ENCODE results near the gene MAP3K2. TPM values are rescaled to one million over a fixed set of nuclear protein-coding genes. Genes with fewer than 3 reads are reported as not detected.

The MAP3K2 gene
- polyA plus RNA-seq, 1 donor from 2014 or later, result 37.0 TPM

- H3K4me3 ChIP-seq (ENCODE audit: low read length), result peak overlapping the region; percentile 59
- H3K79me2 ChIP-seq (replicated peaks; ENCODE audit: insufficient read depth, low read length), result no peaks in the 10 kb centered on the region
- H3K27me3 ChIP-seq (ENCODE audit: insufficient read depth, low read depth, low read length), result peaks cover 21% of the 10 kb centered on the region
- no peak overlapping the region for H3K4me2 ChIP-seq (ENCODE audit: low read length)
- TF ChIP-seq CTCF (IDR thresholded peaks at IDR 0.05; ENCODE audit: poor library complexity, severe bottlenecking), result peak; percentile 70
- no peak for TF ChIP-seq TAF1 (IDR thresholded peaks at IDR 0.05; ENCODE audit: low read depth)
- TF ChIP-seq RAD21 (conservative IDR thresholded peaks at IDR 0.05), result peak; percentile 38
- TF ChIP-seq EZH2 (IDR thresholded peaks at IDR 0.05; ENCODE audit: borderline replicate concordance, insufficient read depth, low read length, poor library complexity, severe bottlenecking), result no peak
- peak; percentile 51 for TF ChIP-seq SMC3 (conservative IDR thresholded peaks at IDR 0.05; ENCODE audit: poor library complexity)
- H4K20me1 ChIP-seq (ENCODE audit: insufficient read depth), result no peaks in the 10 kb centered on the region
- no peak overlapping the region for H2AFZ ChIP-seq (ENCODE audit: low read depth, low read length)
- no peaks in the 10 kb centered on the region for H3K36me3 ChIP-seq (ENCODE audit: insufficient read depth, low read length)
- H3F3A ChIP-seq (ENCODE audit: insufficient read depth, low read length, poor library complexity, severe bottlenecking), result no peaks in the 10 kb centered on the region
- H3K27ac ChIP-seq (ENCODE audit: low read length), result no peak overlapping the region
- no peaks in the 10 kb centered on the region for H3K9me2 ChIP-seq (ENCODE audit: insufficient read depth, low read length)
- H3K9me3 ChIP-seq (ENCODE audit: low read length), result no peaks in the 10 kb centered on the region
- H3K9ac ChIP-seq (ENCODE audit: low read length), result no peak overlapping the region
These were observed 28.1 kb upstream of the MAP3K2 start for GRCh38 chr2:127415593-127416505.

- Histone ChIP-seq H3K4me3 (ENCODE audit: low read length) (no peak overlapping the region), H3K27ac (ENCODE audit: low read length) (no peak overlapping the region), H3K9ac (ENCODE audit: low read length) (no peak overlapping the region), H3K27me3 (ENCODE audit: insufficient read depth, low read depth, low read length) (peaks cover 21% of the 10 kb centered on the region), H3K4me2 (ENCODE audit: low read length) (no peak overlapping the region), H3K36me3 (ENCODE audit: insufficient read depth, low read length) (no peaks in the 10 kb centered on the region), H2AFZ (ENCODE audit: low read depth, low read length) (no peak overlapping the region), H3F3A (ENCODE audit: insufficient read depth, low read length, poor library complexity, severe bottlenecking) (no peaks in the 10 kb centered on the region), H3K79me2 (replicated peaks; ENCODE audit: insufficient read depth, low read length) (no peaks in the 10 kb centered on the region), H3K9me3 (ENCODE audit: low read length) (no peaks in the 10 kb centered on the region), H3K9me2 (ENCODE audit: insufficient read depth, low read length) (no peaks in the 10 kb centered on the region), H4K20me1 (ENCODE audit: insufficient read depth) (no peaks in the 10 kb centered on the region)
- no peak for TF ChIP-seq EP300 (conservative IDR thresholded peaks at IDR 0.05; ENCODE audit: poor library complexity, severe bottlenecking)
- TF ChIP-seq CTCF (IDR thresholded peaks at IDR 0.05; ENCODE audit: poor library complexity, severe bottlenecking), result no peak
- TF ChIP-seq RAD21 (conservative IDR thresholded peaks at IDR 0.05), result no peak
- no peak for TF ChIP-seq MXI1 (conservative IDR thresholded peaks at IDR 0.05; ENCODE audit: poor library complexity, severe bottlenecking)
- TF ChIP-seq POLR2AphosphoS5 (IDR thresholded peaks at IDR 0.05), result no peak
- no peak for TF ChIP-seq TAF1 (IDR thresholded peaks at IDR 0.05; ENCODE audit: low read depth)
- TF ChIP-seq REST (IDR thresholded peaks at IDR 0.05; ENCODE audit: borderline replicate concordance), result no peak
- TF ChIP-seq EZH2 (IDR thresholded peaks at IDR 0.05; ENCODE audit: borderline replicate concordance, insufficient read depth, low read length, poor library complexity, severe bottlenecking), result no peak
- TF ChIP-seq SMC3 (conservative IDR thresholded peaks at IDR 0.05; ENCODE audit: poor library complexity), result no peak
These were observed 27.1 kb upstream of the MAP3K2 start for GRCh38 chr2:127414638-127415592.
